ENCODE results near the gene ATG4A. TPM values are rescaled to one million over a fixed set of nuclear protein-coding genes. Genes with fewer than 3 reads are reported as not detected.
A peak's percentile ranks its signal among the peaks of the same experiment; 100 is the strongest.

ATG4A gene
- total RNA-seq, 1 donor from 2014 or later = 11.5 TPM

DNA sequence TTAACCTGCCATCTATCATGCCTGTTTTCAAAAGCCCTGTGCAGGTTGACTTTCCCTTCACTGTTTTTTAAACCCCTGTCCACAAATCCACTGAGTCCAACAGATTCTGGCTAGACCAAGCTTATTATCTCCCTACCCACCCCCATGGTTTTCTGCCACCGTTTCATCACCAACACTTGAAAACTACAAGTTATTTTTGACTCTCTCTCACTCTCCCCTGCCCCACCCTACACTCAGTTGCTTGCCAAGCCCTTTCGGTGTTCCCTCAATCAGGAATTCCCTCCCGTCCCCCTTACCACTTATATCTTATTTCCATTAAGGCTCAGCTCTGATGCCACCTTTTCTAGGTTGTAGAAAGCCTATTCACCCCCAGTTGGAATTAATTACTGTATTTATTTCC is 29.7 kb downstream of the ATG4A start:
- Mint-ChIP-seq H3K36me3 (peaks cover 3% of the 10 kb centered on the region), H3K4me3 (no peak overlapping the region), H3K9me3 (no peaks in the 10 kb centered on the region), H3K27ac (no peak overlapping the region), H3K27me3 (no peaks in the 10 kb centered on the region), H3K4me1 (ENCODE audit: unreplicated experiment) (peaks cover 28% of the 10 kb centered on the region)
- TF ChIP-seq, protein P1, sequence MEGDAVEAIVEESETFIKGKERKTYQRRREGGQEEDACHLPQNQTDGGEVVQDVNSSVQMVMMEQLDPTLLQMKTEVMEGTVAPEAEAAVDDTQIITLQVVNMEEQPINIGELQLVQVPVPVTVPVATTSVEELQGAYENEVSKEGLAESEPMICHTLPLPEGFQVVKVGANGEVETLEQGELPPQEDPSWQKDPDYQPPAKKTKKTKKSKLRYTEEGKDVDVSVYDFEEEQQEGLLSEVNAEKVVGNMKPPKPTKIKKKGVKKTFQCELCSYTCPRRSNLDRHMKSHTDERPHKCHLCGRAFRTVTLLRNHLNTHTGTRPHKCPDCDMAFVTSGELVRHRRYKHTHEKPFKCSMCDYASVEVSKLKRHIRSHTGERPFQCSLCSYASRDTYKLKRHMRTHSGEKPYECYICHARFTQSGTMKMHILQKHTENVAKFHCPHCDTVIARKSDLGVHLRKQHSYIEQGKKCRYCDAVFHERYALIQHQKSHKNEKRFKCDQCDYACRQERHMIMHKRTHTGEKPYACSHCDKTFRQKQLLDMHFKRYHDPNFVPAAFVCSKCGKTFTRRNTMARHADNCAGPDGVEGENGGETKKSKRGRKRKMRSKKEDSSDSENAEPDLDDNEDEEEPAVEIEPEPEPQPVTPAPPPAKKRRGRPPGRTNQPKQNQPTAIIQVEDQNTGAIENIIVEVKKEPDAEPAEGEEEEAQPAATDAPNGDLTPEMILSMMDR (conservative IDR thresholded peaks at IDR 0.05) = no peak
- no peak for DNase-seq (ENCODE audit: extremely low spot score, unreplicated experiment)

DNA sequence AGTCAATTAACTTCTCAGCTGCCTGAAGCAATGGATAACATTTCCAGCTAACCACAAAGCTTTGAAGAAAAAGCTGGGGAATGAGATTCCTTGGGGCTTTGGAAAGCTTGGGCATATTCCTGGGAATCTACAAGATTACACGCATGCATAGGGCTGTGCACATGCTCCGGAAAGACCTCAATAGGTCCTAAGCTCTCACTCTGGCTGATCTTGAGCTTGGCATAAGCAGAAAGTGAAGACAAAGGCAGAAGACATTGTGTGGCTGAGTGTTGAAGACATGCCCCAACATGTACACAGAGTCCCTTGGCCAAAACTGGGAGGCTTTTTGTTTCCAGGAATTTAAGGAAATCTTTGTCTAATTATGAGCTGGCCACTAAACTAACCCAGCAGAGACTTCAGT is 31.2 kb downstream of the ATG4A start:
- peak overlapping the region; percentile 8 for H3K4me3 Mint-ChIP-seq
- TF ChIP-seq, protein P1 (conservative IDR thresholded peaks at IDR 0.05) = no peak
- no peaks in the 10 kb centered on the region for H3K9me3 Mint-ChIP-seq
- H3K36me3 Mint-ChIP-seq = peaks cover 3% of the 10 kb centered on the region
- no peak for DNase-seq (ENCODE audit: extremely low spot score, unreplicated experiment)
- H3K27me3 Mint-ChIP-seq = no peaks in the 10 kb centered on the region
- peaks cover 24% of the 10 kb centered on the region for H3K4me1 Mint-ChIP-seq (ENCODE audit: unreplicated experiment)
- H3K27ac Mint-ChIP-seq = peak overlapping the region; percentile 82

DNA sequence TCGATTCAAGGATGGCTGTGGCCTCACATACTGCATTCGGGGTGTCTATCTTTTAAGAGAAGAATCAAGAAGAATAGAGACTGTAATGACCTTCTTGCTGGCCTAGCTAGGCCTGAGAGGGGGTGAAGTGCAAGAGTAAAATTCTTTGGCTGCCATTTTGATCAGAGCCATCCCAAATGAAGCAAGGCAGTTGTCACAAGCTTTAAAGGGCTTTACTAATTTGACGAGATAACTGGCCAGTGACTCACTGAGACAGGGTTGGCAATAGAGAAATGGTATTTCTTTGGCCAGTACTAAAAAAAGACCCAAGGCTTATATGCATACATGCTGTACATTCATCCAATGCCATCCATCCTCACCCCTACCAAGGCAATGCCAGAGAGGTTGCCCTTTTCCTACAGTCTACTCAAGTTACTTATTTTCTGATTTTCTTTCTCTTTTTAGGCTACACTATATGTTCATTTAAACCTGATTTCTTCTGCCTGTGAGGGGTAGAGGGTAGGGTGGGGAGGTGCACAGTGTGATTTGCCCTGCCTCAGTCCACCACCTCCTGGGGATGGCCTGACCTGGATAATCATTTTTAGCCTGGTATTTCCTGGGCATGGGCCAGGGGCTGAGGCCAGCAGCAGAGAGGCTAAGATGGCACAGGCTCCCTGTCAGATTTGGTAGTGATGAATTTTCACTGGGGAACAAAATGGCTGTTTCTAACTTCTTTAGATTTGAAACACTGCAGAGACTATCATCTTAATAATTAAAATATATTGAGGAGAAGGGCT is 32.2 kb downstream of the ATG4A start:
- H3K4me3 Mint-ChIP-seq = no peak overlapping the region
- TF ChIP-seq, protein P1 (conservative IDR thresholded peaks at IDR 0.05) = no peak
- DNase-seq (ENCODE audit: extremely low spot score, unreplicated experiment) = no peak
- H3K36me3 Mint-ChIP-seq = peaks cover 4% of the 10 kb centered on the region
- peaks cover 24% of the 10 kb centered on the region for H3K4me1 Mint-ChIP-seq (ENCODE audit: unreplicated experiment)
- H3K9me3 Mint-ChIP-seq = no peaks in the 10 kb centered on the region
- H3K27ac Mint-ChIP-seq = no peak overlapping the region
- no peaks in the 10 kb centered on the region for H3K27me3 Mint-ChIP-seq

DNA sequence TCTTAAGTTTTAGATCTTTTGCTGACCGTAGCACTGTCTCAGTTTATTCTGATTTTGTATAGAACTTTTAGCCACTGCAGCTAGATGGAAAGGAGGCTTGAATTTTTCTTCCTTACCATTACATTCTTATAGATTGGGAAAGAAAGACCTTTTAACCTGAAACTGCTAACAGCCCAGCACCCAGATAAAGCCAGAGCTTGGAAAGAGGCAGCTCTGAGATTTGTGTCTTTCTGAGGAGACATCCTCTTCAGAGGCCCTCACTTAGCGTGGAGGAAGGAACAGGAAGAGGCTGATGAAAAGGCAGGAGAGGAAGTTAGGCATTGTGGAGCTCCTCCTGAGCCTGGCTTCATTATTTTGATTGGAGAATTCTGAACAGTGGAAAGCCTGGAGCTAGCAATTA is 35.1 kb downstream of the ATG4A start:
- peaks cover 11% of the 10 kb centered on the region for H3K36me3 Mint-ChIP-seq
- H3K9me3 Mint-ChIP-seq = no peaks in the 10 kb centered on the region
- TF ChIP-seq, protein P1 (conservative IDR thresholded peaks at IDR 0.05) = no peak
- DNase-seq (ENCODE audit: extremely low spot score, unreplicated experiment) = no peak
- H3K27me3 Mint-ChIP-seq = no peaks in the 10 kb centered on the region
- H3K4me3 Mint-ChIP-seq = no peak overlapping the region
- H3K4me1 Mint-ChIP-seq (ENCODE audit: unreplicated experiment) = peaks cover 13% of the 10 kb centered on the region
- no peak overlapping the region for H3K27ac Mint-ChIP-seq

DNA sequence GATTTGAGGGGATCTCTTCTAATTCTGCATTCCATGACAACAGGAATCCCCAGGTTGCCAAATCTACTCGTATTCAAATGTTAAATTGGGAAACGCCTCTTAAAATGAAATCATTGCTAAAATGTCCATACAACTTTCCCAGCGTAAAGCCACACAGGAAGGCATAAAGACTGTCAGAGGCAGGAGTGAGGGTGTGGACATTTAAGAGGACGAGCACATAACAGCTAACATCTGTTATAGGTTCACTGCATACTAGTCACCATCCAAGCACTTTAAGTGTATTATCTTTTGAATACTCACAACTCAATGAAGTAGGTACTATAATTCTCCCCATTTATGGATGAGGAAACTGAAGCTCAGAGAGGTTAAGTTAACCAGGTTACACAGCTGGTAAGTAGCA is 35.6 kb downstream of the ATG4A start:
- no peaks in the 10 kb centered on the region for H3K27me3 Mint-ChIP-seq
- H3K36me3 Mint-ChIP-seq = peaks cover 12% of the 10 kb centered on the region
- no peak for DNase-seq (ENCODE audit: extremely low spot score, unreplicated experiment)
- no peak overlapping the region for H3K4me3 Mint-ChIP-seq
- TF ChIP-seq, protein P1 (conservative IDR thresholded peaks at IDR 0.05) = no peak
- H3K4me1 Mint-ChIP-seq (ENCODE audit: unreplicated experiment) = peaks cover 8% of the 10 kb centered on the region
- no peaks in the 10 kb centered on the region for H3K9me3 Mint-ChIP-seq
- H3K27ac Mint-ChIP-seq = no peak overlapping the region
